IPS DF 6.9 (cell line): ENCODE data around the gene CBLN4.

ENCODE experiments used
- DNase-seq: peaks from one replicate; pipeline ENCODE4 v3.0.0-alpha.2; 2013; ENCODE audit warnings: low read depth, low spot score
- H3K27ac ChIP-seq: one replicate; pipeline ENCODE4 v1.5.1; 2013; ENCODE audit warnings: low read length, control low read depth
- H3K27me3 ChIP-seq: 2 replicates; pipeline ENCODE4 v1.6.1; 2013; ENCODE audit warnings: mild to moderate bottlenecking, low read length; ENCODE audit not compliant: control insufficient read depth, insufficient read depth
- H3K36me3 ChIP-seq: 2 replicates; pipeline ENCODE4 v1.6.1; 2013; ENCODE audit warnings: low read length; ENCODE audit not compliant: control insufficient read depth, insufficient read depth
- H3K4me1 ChIP-seq: 2 replicates; pipeline ENCODE4 v1.6.1; 2013; ENCODE audit warnings: low read length; ENCODE audit not compliant: control insufficient read depth, insufficient read depth
- H3K4me3 ChIP-seq: 2 replicates; pipeline ENCODE4 v1.5.1; 2013; ENCODE audit warnings: mild to moderate bottlenecking, low read length
- H3K9me3 ChIP-seq: 2 replicates; pipeline ENCODE4 v1.6.1; 2013; ENCODE audit warnings: low read length, inconsistent platforms; ENCODE audit not compliant: control insufficient read depth, insufficient read depth
- WGBS: extraction: QIAGEN DNeasy Blood & Tissue Kit; methylation state at CpG from one replicate; pipeline ENCODE4 v1.1.7; 2013; ENCODE audit warnings: mixed read lengths, missing lambda C conversion rate; ENCODE audit not compliant: insufficient read length, insufficient coverage; 5-methylcytosine and 5-hydroxymethylcytosine counted together

CBLN4 gene

DNA sequence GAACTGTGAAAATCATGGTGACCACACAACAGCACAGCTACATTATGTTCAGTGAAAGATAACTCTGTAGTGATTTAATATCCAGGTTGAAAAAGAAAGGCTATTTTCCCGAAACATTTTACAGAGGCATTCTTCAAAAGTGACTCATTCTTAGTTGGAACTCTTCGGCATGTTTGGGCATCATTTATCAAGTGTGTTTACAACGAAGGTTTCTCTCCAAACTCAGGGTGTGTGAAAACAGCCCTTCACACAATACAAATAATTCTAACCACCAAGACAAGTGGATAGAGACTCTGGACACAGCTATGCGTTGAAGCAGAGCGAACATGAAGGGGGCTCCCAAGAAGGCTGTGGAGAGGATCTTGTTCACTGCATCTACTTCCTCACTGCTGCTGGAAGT lies 57.6 kb downstream of the CBLN4 start:
- WGBS, result no CpG with 5 or more reads among the region's 5 CpGs
- no peaks in the 10 kb centered on the region; the same call in 1 of the 2 replicates for H3K9me3 ChIP-seq
- DNase-seq, result no peak

More for the DNA sequence above, 57.6 kb downstream of the CBLN4 start:
- Histone ChIP-seq H3K27ac (no peak overlapping the region), H3K27me3 (no peaks in the 10 kb centered on the region), H3K4me3 (no peak overlapping the region), H3K36me3 (no peaks in the 10 kb centered on the region), H3K4me1 (no peaks in the 10 kb centered on the region)
